ENCODE data around the gene DNALI1.
A peak's percentile ranks its signal among the peaks of the same experiment; 100 is the strongest.
"Not testable (repeated sequence)": the region's sequence is repeated elsewhere in the genome, so short reads cannot be mapped to it uniquely, and the experiment has no call there.

DNALI1 gene

DNA sequence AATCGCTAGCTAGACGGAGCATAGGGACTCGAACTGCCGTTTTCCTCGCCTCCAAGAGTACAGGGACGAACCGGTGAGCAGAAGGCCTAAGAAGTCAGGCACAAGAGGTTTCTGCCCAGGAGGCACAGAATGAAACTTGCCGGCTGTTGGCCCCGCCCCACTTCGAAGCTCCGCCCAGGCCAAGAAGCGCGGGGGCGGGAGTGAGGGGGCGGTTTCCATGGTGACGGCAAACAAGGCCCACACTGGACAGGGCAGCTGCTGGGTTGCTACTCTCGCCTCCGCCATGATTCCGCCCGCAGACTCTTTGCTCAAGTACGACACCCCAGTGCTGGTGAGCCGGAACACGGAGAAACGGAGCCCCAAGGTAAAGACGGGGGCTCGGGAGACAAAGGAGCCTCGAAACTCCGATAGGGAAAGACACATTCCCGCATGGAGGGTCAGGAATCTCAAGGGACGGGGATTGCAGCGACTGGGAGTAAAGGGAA, at the start of gene DNALI1:
TSS of gene DNALI1 (plus strand) at position 229 of the 485 bp plus-strand sequence. CDS start at position 284, 55 bp downstream.
- TF ChIP-seq GATA1 (IDR thresholded peaks at IDR 0.05; ENCODE audit: low read depth, low read length) (no peak), POLR2A (IDR thresholded peaks at IDR 0.05; ENCODE audit: low read length) (no peak)
- peak; percentile 82 to 89 for DNase-seq

DNA sequence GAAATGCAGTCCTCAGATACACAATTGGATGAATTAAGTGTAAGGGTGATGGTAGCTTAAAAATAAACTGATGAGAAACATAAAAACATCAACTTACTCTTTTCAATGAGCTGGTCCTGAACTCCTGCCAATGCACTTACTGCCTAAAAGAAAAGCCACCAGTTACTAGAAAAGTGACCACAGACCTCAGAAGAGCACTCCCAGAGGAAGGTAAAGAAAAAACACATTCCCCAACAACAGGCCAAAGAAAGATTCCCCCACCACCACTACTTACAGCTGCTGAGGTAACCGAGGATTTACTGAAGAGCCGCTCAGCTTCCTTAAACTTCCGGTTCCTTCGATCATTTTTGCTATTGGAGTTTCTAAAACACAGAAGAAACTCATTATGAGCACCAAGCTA, 47.6 kb upstream of the DNALI1 start:
- TF ChIP-seq POLR2A (IDR thresholded peaks at IDR 0.05; ENCODE audit: low read length), result no peak
- no peak for TF ChIP-seq GATA1 (IDR thresholded peaks at IDR 0.05; ENCODE audit: low read depth, low read length)
- DNase-seq, result peak in 1 of 2 experiments; percentile 8

DNA sequence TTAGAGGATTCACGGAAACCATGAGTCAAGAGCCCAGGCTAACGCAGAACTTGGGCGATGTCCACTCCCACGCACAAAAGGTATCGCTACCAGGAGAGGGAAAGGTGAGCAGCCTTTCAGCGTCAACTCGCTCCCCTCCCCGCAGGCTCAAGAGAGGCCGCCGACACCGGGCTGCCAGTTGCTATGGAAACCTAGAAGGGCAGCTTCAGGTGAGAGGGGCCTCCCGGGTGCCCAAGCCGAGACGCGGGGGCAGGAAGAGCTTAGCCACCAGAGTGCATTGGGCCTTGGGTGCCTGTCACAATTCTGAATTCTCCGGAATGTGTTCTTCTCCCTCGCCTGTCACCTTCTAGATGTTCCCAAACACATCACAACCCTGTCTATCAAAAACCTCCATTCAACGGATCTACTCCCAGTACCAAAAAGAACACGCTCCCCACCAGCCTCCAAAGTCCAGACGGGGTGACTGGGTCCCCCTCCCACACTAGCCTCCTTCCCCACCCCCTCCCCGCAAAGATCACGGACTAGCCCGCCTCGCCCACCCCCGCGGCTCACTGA, 42.9 kb upstream of the DNALI1 start:
- DNase-seq, result peak; percentile 46 to 66
- TF ChIP-seq POLR2A (IDR thresholded peaks at IDR 0.05; ENCODE audit: low read length), result no peak
- TF ChIP-seq GATA1 (IDR thresholded peaks at IDR 0.05; ENCODE audit: low read depth, low read length), result no peak

DNA sequence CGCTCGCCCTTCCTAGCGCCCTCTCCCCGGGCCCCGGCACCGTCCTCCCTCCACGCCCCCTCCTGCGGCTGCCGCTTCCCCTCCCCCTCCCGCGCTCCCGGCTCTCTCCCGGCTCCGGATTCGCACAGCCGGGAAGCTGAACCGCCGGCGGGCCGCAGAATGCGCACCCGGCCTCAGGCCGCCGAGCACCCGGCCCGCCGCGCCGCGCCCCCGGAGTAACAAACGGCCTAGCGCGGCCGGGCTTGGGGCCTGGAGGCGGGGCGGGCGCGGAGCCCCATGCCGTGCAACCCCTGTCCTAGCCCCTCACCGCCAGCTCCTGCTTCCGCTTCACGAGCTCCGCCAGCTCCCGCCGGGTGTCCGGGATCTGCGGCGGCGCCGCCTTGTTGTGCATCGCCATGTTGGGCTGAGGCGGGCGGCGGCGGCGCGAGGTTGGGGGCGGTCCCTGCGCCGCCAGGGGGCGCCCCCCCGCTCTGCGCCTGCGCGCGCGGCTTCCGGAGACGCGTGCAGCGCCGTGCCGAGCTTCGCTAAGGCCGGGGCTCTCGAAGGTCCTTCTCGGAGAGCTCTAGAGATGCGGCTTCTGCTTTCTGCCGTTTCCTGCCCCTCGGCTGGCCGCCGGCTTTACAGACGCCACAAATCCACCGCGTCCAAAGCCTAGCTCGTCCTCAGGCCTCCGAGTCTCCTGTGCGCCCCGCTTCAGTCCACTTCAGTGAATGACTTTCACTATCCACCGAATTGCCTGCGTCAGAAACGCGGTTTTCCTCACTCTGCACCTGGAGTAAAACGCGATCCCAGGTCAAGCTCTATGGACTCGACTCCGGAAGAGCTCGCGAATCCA, 42.2 kb upstream of the DNALI1 start, which contains the start of gene MEAF6:
TSS of gene MEAF6 (minus strand) at position 417 of the 835 bp plus-strand sequence. CDS start at position 397, 20 bp downstream.
- TF ChIP-seq POLR2A (IDR thresholded peaks at IDR 0.05; ENCODE audit: low read length), result peak; percentile 87
- TF ChIP-seq GATA1 (IDR thresholded peaks at IDR 0.05; ENCODE audit: low read depth, low read length), result no peak
- DNase-seq, result peak; percentile 87 to 93

DNA sequence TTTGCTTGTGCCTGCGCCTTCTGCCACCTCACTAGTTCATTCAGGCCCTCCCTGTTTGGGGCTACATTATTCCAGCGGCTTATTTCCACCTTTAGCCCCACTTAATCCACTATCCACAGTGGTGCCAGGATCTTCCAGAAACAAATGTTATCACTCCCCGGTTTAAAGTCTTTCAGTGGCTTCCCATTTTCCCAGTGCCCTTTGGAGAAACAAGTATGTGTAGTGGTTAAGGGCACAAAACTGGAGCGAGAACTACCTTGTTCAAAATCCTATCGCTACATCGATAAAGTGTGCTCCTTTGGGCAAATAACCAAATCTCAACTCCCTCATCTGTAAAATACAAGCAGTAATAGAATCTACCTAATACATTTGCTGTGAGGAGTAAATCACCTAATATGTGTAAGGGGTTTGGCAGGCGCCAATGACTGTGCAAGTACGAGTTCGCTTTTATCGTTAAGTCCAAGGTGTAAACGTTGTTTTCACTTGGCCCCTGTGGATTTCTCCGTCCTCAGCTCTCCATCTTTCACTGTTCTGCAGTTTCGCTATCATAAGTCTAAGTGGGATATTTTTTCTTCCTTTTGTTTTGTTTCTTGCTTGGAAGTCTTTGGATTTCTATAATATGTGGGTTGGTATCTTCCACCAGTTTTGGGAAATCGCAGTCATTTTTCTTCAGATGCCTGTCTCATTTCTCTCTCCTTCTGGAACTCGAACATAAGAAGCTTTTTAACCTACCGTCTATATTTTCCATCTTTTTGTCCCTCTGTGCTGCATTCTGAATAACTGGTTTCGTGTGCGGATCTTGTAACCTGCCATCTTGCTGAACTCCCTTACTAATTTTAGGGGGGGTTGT, 41.3 kb upstream of the DNALI1 start:
- no peak for DNase-seq
- TF ChIP-seq GATA1 (IDR thresholded peaks at IDR 0.05; ENCODE audit: low read depth, low read length) (no peak), POLR2A (IDR thresholded peaks at IDR 0.05; ENCODE audit: low read length) (no peak)

DNA sequence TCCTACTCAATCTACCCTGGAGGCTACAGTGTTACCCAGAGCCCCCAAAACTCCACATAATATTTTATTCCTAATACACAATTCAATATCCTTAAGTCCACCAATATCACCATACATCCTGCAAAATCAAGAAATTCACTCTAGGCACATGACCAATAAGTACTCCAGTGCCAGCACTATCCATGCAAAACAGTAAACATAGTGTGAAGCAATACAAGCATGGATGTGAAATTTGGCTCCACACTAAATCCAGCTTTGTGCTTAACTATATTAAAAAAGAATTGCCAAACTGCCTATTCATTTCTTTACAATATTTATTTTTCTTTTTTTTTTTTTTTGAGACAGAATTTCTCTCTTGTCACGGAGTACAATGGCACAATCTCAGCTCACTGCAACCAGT, 39.2 kb upstream of the DNALI1 start:
- DNase-seq, result no peak
- no peak for TF ChIP-seq POLR2A (IDR thresholded peaks at IDR 0.05; ENCODE audit: low read length)
- no peak for TF ChIP-seq GATA1 (IDR thresholded peaks at IDR 0.05; ENCODE audit: low read depth, low read length)

DNA sequence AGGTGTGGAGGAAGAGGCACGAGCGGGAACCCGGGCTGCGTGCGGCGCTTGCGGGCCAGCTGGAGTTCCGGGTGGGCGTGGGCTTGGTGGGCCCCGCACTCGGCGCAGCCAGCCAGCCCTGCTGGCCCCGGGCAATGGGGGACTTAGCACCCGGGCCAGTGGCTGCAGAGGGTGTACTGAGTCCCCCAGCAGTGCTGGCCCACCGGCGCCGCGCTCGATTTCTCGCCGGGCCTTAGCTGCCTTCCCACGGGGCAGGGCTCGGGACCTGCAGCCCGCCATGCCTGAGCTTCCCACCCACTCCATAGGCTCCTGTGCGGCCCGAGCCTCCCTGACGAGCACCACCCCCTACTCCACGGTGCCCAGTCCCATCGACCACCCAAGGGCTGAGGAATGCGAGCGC, 38.5 kb upstream of the DNALI1 start:
- not testable (repeated sequence) for DNase-seq

DNA sequence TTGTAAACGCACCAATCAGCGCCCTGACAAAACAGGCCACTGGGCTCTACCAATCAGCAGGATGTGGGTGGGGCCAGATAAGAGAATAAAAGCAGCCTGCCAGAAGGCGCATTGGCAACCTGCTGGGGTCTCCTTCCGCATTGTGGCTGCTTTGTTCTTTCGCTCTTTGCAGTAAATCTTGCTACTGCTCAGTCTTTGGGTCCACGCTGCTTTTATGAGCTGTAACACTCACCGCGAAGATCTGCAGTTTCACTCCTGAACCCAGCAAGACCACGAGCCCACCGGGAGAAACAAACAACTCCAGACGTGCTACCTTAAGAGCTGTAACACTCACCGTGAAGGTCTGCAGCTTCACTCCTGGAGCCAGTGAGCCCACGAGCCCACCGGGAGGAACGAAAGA, 37.8 kb upstream of the DNALI1 start:
- not testable (repeated sequence) for DNase-seq

DNA sequence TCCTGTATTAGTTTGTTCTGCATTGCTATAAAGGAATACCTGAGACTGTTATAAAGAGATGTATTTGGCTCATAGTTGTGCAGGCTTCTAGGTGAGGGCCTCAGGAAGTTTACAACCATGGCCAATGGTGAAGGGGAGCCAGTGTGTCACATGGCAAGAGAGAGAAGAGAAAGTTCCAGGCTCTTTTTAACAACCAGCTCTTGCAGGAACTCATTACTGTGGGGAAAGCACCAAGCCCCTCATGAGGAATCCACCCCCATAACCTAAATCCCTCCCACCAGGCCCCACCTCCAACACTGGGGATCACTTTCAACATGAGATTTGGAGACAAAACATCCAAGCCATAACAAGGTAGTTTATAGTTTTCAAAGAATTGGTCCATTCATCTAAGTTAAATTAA, 37.1 kb upstream of the DNALI1 start:
- TF ChIP-seq GATA1 (IDR thresholded peaks at IDR 0.05; ENCODE audit: low read depth, low read length) (no peak), POLR2A (IDR thresholded peaks at IDR 0.05; ENCODE audit: low read length) (no peak)
- no peak for DNase-seq

DNA sequence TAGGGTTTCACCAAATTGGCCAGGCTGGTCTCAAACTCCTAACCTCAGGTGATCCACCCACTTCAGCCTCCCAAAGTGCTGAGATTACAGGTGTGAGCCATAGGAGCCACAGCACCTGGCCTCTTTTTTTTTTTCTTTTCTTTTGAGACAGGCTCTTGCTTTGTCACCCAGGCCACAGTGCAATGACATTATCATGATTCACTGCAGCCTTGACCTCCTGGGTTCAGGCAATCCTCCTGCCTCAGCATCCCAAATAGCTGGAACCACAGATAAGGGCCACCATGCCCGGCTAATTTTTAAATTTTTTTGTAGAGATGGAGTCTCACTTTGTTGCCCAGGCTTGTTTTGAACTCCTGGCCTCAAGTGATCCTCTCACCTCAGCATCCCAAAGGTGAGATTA, 26.9 kb upstream of the DNALI1 start:
- not testable (repeated sequence) for DNase-seq

DNA sequence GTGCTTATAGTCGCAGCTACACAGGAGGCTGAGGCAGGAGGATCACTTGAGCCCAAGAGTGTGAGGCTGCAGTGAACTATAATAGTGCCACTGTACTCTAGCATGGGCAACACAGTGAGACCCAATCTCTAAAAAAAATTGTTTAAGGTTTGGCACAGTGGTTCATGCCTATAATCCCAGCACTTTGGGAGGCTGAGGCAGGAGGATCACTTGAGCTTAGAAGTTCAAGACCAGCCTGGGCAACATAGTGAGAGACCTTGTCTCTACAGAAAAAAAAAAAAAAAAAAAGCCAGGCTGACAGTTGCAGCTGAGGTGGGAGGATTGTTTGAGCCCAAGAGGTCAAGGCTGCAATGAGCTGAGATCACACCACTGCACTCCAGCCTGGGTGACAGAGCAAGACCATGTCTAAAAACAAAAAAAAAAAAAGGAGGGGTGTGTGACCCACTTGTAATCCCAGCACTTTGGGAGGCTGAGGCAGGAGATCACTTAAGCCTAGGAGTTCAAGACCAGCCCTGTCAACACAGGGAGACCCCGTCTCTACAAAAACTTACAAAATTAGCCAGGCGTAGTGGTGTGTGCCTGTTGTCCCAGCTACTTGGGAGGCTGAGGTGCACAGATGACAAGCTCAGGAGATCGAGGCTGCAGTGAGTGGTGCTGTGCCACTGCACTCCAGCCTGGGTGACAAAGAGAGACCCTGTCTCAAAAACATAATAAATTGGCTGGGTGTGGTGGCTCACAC, 24.2 kb upstream of the DNALI1 start:
- DNase-seq, result not testable (repeated sequence)

DNA sequence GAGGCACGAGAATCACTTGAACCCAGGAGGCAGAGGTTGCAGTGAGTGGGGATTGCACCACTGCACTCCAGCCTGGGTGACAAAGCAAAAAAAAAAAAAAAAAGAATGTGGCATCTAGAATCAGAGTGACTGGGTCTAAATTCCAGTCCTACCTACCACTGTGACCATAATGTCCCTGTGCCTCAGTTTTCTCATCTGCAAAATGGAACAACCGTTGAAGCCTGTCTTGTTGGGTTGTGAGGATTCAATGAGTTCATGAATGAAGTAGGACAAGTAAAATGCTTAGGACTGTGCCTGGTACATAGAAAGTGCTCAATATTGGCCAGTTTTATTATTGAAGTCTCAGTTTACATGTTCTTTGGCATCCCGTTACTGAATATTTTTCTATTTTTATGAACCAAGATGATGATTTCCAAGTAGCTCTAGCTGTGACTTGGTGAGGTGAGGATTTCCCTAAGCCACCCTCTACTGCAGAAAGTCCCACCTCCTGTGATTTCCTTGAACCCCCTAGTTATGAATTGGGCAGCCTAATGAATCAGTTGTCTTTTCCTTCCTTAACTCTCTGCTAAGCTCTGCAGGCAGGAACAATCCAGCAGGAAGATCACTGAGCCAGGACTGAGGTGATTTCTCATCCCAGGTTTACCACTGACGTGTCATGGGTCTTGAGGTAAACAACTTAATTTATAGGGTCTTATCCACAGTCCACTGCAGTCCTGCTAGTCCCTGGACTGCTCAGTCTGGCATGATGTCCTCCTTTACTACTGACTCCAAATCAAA, 23.2 kb upstream of the DNALI1 start:
- no peak for DNase-seq
- no peak for TF ChIP-seq POLR2A (IDR thresholded peaks at IDR 0.05; ENCODE audit: low read length)
- TF ChIP-seq GATA1 (IDR thresholded peaks at IDR 0.05; ENCODE audit: low read depth, low read length), result no peak

DNA sequence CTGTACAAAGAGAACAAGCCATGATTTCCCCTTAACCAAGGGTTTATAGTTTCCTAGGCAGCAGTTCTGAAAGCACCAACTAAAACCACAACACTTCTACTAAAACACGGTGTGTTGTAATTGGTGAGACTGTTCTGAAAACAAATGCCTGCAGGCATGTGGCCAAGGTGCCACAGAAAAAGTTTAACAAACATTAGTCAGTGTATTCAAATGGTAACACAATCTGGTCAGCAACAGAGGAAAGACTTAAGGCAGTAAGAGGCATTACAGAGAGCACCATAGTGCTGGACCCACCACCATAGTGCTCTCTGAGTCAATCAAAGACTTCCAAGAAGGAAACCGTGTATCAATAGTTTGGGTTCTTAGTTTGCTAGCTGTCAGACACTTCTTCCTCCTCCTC, 19.4 kb upstream of the DNALI1 start:
- no peak for TF ChIP-seq GATA1 (IDR thresholded peaks at IDR 0.05; ENCODE audit: low read depth, low read length)
- no peak for DNase-seq

DNA sequence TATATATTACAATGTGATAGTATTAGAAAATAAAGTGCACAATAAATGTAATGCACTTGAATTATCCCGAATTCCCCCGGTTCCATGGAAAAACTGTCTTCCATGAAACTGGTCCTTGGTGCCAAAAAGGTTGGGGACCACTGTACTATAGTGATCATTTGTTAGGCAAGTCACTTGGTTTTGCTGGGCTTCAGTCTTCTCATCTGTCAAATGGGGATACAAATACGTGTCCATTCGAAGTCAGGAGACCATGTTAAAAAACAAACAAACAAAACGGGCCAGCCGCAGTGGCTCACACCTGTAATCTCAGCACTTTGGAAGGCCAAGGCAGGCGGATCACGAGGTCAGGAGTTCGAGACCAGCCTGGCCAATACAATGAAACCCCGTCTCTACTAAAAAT, 17.6 kb upstream of the DNALI1 start:
- DNase-seq, result not testable (repeated sequence)
